HepG2 (cell line): ENCODE data around the gene DUSP16. TPM values are rescaled to one million over a fixed set of nuclear protein-coding genes. Genes with fewer than 3 reads are reported as not detected.

Experiments
- CEBPG ChIP-seq: IDR thresholded peaks from 2 replicates; pipeline ENCODE4 v1.6.1; 2016
- CHD4 ChIP-seq: fragments of 200-600 bp; sonication (generic); IDR thresholded peaks from 2 replicates; pipeline ENCODE4 v1.7.0; 2017; ENCODE audit warnings: mild to moderate bottlenecking, low read length, borderline replicate concordance
- EEA1 ChIP-seq: sonication (generic); formaldehyde crosslinking; IDR thresholded peaks from 2 replicates; pipeline ENCODE4 v1.5.1; 2020; ENCODE audit warnings: mild to moderate bottlenecking, missing genetic modification reagents, borderline replicate concordance
- ELF4 ChIP-seq: sonication (generic); formaldehyde crosslinking; IDR thresholded peaks from 2 replicates; pipeline ENCODE4 v1.5.0; 2020; ENCODE audit warnings: missing genetic modification reagents, mild to moderate bottlenecking, moderate library complexity, borderline replicate concordance
- FIP1L1 ChIP-seq: fragments of 200-400 bp; formaldehyde crosslinking; IDR thresholded peaks from 2 replicates; pipeline ENCODE4 v1.6.1; 2018; ENCODE audit warnings: low read depth, mild to moderate bottlenecking, low read length, moderate library complexity, borderline replicate concordance; ENCODE audit not compliant: insufficient read depth
- FOSL1 ChIP-seq: sonication (generic); formaldehyde crosslinking; IDR thresholded peaks from 2 replicates; pipeline ENCODE4 v1.9.0; 2021; ENCODE audit warnings: missing genetic modification reagents, borderline replicate concordance
- HNRNPUL1 ChIP-seq: fragments of 200-400 bp; formaldehyde crosslinking; IDR thresholded peaks from 2 replicates; pipeline ENCODE4 v1.6.1; 2017; ENCODE audit warnings: low read depth, mild to moderate bottlenecking, low read length, moderate library complexity
- LCORL ChIP-seq, 2 experiments: fragments of 450-650 bp in 1 of 2; sonication (generic) in 1 of 2; formaldehyde crosslinking in 1 of 2; IDR thresholded peaks; 2 replicates each; pipeline versions ENCODE4 v1.5.0 to v1.6.1; 2017 to 2020; ENCODE audit warnings: antibody characterized with exemption in 1 of 2, missing genetic modification reagents in 1 of 2
- MAFK ChIP-seq, 2 experiments: IDR thresholded peaks in 1 of 2; conservative IDR thresholded peaks in 1 of 2; 2 replicates each; pipeline ENCODE4 v1.6.1; 2011; ENCODE audit warnings: improper control_type of control experiment in 2 of 2, low read length in 2 of 2
- NFE2L2 ChIP-seq: fragments of 150-350 bp; IDR thresholded peaks from 2 replicates; pipeline ENCODE4 v1.6.1; 2014; ENCODE audit warnings: low read length
- PHF21A ChIP-seq: sonication (generic); formaldehyde crosslinking; IDR thresholded peaks from 2 replicates; pipeline ENCODE4 v1.5.0; 2020; ENCODE audit warnings: mild to moderate bottlenecking, missing genetic modification reagents
- PHF5A ChIP-seq: IDR thresholded peaks from one replicate; pipeline ENCODE4 v1.6.1; 2018; ENCODE audit warnings: low read depth, missing genetic modification reagents; ENCODE audit not compliant: unreplicated experiment
- RARA ChIP-seq: IDR thresholded peaks from 2 replicates; pipeline ENCODE4 v1.6.1; 2016; ENCODE audit warnings: missing genetic modification reagents, missing compliant biosample characterization
- RBFOX2 ChIP-seq: fragments of 200-400 bp; formaldehyde crosslinking; IDR thresholded peaks from 2 replicates; pipeline ENCODE4 v1.6.1; 2017; ENCODE audit warnings: low read depth, mild to moderate bottlenecking, low read length
- RFX3 ChIP-seq: IDR thresholded peaks from 2 replicates; pipeline ENCODE4 v1.6.1; 2016; ENCODE audit warnings: missing biosample characterization, missing genetic modification reagents
- RXRB ChIP-seq: IDR thresholded peaks from 2 replicates; pipeline ENCODE4 v1.6.1; 2016; ENCODE audit warnings: borderline replicate concordance, missing genetic modification reagents, missing compliant biosample characterization
- SOX13 ChIP-seq, 3 experiments: fragments of 450-650 bp in 1 of 3; sonication (generic) in 1 of 3; formaldehyde crosslinking in 1 of 3; IDR thresholded peaks in 2 of 3; conservative IDR thresholded peaks in 1 of 3; 2 replicates each; pipeline versions ENCODE4 v1.5.0 to v1.6.1; 2016 to 2020; ENCODE audit warnings: antibody characterized with exemption in 1 of 3, mild to moderate bottlenecking in 1 of 3, missing compliant biosample characterization in 1 of 3, missing genetic modification reagents in 1 of 3, moderate library complexity in 1 of 3
- TP53 ChIP-seq: sonication (generic); formaldehyde crosslinking; conservative IDR thresholded peaks from 2 replicates; pipeline ENCODE4 v1.4.0; 2020; ENCODE audit warnings: missing genetic modification reagents
- ZKSCAN8 ChIP-seq: IDR thresholded peaks from 2 replicates; pipeline ENCODE4 v1.6.1; 2016; ENCODE audit warnings: borderline replicate concordance, missing genetic modification reagents, missing compliant biosample characterization
- ZNF121 ChIP-seq: sonication (generic); formaldehyde crosslinking; IDR thresholded peaks from 2 replicates; pipeline ENCODE4 v1.5.0; 2020; ENCODE audit warnings: mild to moderate bottlenecking, missing genetic modification reagents
- ZNF274 ChIP-seq: sonication (generic); formaldehyde crosslinking; IDR thresholded peaks from 2 replicates; pipeline ENCODE4 v1.5.1; 2020; ENCODE audit warnings: mild to moderate bottlenecking, missing genetic modification reagents
- ZNF335 ChIP-seq: sonication (generic); formaldehyde crosslinking; IDR thresholded peaks from 2 replicates; pipeline ENCODE4 v1.4.0; 2020; ENCODE audit warnings: missing genetic modification reagents
- ZNF652 ChIP-seq: IDR thresholded peaks from 2 replicates; pipeline ENCODE4 v1.6.1; 2016; ENCODE audit warnings: low read depth, borderline replicate concordance
- ZNF775 ChIP-seq: sonication (generic); formaldehyde crosslinking; IDR thresholded peaks from 2 replicates; pipeline ENCODE4 v1.4.0; 2020; ENCODE audit warnings: missing genetic modification reagents, mild to moderate bottlenecking, moderate library complexity, borderline replicate concordance
- polyA plus RNA-seq, 8 experiments: library from polyadenylated mRNA; depleted of rRNA in 3 of 8; stranded (reverse) in 7 of 8; unstranded in 1 of 8; fragments of >200 nt; fragmentation: Illumina TruSeq in 4 of 8; extraction: Trizol in 4 of 8; gene quantifications; 2 replicates each; pipeline versions ENCODE4 v1.2.1 to v1.2.3, GENCODE V29; 2011 to 2016; ENCODE audit warnings: low read depth in 4 of 8, missing spikeins in 1 of 8, mixed read lengths in 1 of 8; ENCODE audit not compliant: insufficient read depth in 1 of 8
- total RNA-seq, 5 experiments: library from RNA; depleted of rRNA; stranded (reverse); fragments of >200 nt; fragmentation: Illumina TruSeq; extraction: Trizol; gene quantifications; 2 replicates each; pipeline ENCODE4 v1.2.3, GENCODE V29; 2016; ENCODE audit warnings: low read depth in 1 of 5
- TF ChIP-seq, protein P1 (sequence below): conservative IDR thresholded peaks from 2 replicates; pipeline ENCODE4 v1.6.1; 2018; ENCODE audit warnings: missing genetic modification reagents
- TF ChIP-seq, protein P2 (sequence below): sonication (generic); formaldehyde crosslinking; IDR thresholded peaks from 2 replicates; pipeline ENCODE4 v1.5.0; 2020; ENCODE audit warnings: missing genetic modification reagents, mild to moderate bottlenecking, borderline replicate concordance

Gene DUSP16
- total and polyA plus RNA-seq, 2 of the 13 experiments (the other 11 are each of a cell fraction or from before 2014, with no cell fraction given), result 45.7 to 46.6 TPM

DNA sequence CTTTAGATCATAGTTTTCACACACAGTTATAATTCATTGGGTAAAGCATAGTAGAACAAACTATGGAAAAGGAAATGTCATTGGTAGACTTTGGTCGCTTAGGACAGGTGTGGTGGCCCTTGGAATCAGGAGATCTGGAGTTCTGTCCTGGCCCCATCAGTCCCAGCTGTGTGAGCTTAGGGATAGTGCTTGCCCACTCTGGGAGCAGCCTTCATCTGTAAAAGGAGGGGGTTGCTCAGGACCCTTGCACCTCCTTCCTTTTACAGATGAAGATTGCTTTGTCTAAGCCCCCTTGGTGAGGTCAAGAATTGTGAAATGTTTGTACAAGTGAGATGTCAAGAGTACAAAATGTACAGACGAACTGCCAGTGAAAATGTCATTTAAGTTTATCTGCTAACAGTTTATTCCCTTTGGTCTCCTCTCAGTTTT is 112.6 kb downstream of the DUSP16 start (continued):
- TF ChIP-seq SOX13 (IDR thresholded peaks at IDR 0.05) (no peak), SOX13 (CRISPR knock-in tag; conservative IDR thresholded peaks at IDR 0.05 in 1 of 2, IDR thresholded peaks at IDR 0.05 in 1 of 2) (peak in 1 of 2 experiments; percentile 68; a peak in 2 of 4 replicates), TP53 (CRISPR knock-in tag) (no peak), ZNF652 (CRISPR knock-in tag) (no peak), ZNF335 (CRISPR knock-in tag) (no peak), HNRNPUL1 (no peak), PHF21A (CRISPR knock-in tag) (no peak), ZNF121 (CRISPR knock-in tag) (peak; percentile 34; the same call in 1 of the 2 replicates), LCORL (IDR thresholded peaks at IDR 0.05) (no peak), LCORL (CRISPR knock-in tag; IDR thresholded peaks at IDR 0.05) (no peak), ELF4 (CRISPR knock-in tag) (no peak), ZKSCAN8 (CRISPR knock-in tag) (no peak), FIP1L1 (no peak), CHD4 (peak; percentile 82; the same call in 1 of the 2 replicates), CEBPG (CRISPR knock-in tag) (peak; percentile 81), PHF5A (CRISPR knock-in tag) (no peak), EEA1 (no peak), ZNF775 (CRISPR knock-in tag) (peak; percentile 69; the same call in 1 of the 2 replicates), MAFK (conservative IDR thresholded peaks at IDR 0.05 in 1 of 2, IDR thresholded peaks at IDR 0.05 in 1 of 2; ENCODE audit: low read length in 2 of 2) (no peak), RFX3 (no peak), RXRB (CRISPR knock-in tag) (peak; percentile 31; the same call in 1 of the 2 replicates), FOSL1 (no peak), ZNF274 (CRISPR knock-in tag) (no peak), NFE2L2 (no peak), RBFOX2 (peak; percentile 41; the same call in 1 of the 2 replicates), RARA (peak; percentile 50)
- TF ChIP-seq, protein P1, sequence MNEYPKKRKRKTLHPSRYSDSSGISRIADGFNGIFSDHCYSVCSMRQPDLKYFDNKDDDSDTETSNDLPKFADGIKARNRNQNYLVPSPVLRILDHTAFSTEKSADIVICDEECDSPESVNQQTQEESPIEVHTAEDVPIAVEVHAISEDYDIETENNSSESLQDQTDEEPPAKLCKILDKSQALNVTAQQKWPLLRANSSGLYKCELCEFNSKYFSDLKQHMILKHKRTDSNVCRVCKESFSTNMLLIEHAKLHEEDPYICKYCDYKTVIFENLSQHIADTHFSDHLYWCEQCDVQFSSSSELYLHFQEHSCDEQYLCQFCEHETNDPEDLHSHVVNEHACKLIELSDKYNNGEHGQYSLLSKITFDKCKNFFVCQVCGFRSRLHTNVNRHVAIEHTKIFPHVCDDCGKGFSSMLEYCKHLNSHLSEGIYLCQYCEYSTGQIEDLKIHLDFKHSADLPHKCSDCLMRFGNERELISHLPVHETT, result no peak
- TF ChIP-seq, protein P2, sequence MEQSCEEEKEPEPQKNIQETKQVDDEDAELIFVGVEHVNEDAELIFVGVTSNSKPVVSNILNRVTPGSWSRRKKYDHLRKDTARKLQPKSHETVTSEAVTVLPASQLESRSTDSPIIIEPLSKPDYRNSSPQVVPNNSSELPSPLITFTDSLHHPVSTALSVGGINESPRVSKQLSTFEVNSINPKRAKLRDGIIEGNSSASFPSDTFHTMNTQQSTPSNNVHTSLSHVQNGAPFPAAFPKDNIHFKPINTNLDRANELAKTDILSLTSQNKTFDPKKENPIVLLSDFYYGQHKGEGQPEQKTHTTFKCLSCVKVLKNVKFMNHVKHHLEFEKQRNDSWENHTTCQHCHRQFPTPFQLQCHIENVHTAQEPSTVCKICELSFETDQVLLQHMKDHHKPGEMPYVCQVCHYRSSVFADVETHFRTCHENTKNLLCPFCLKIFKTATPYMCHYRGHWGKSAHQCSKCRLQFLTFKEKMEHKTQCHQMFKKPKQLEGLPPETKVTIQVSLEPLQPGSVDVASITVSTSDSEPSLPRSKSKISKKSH, result no peak
